Activated naive CD4-positive, alpha-beta T cell treated with anti-CD3 and anti-CD28 coated beads for 36 hours (primary cell): Measurements from ENCODE around the gene C4orf51. TPM values are rescaled to one million over a fixed set of nuclear protein-coding genes. Genes with fewer than 3 reads are reported as not detected.

Experiments used
- CTCF ChIA-PET: fragments of 350-600 bp; sonication (Branson Sonifier 250); formaldehyde crosslinking; loops from one replicate; lab custom pipeline; 2021; ENCODE audit warnings: antibody characterized with exemption; lab: Charles Lee
- DNase-seq: peaks from one replicate; pipeline ENCODE4 v3.0.0-alpha.2; 2020
- H3K27ac Mint-ChIP-seq: one replicate; pipeline ENCODE4 v1.8.0; 2021; ENCODE audit warnings: mild to moderate bottlenecking, mixed read lengths
- H3K27me3 Mint-ChIP-seq: one replicate; pipeline ENCODE4 v1.8.0; 2021; ENCODE audit warnings: low read depth, mixed read lengths
- H3K36me3 Mint-ChIP-seq: one replicate; pipeline ENCODE4 v1.8.0; 2021; ENCODE audit warnings: low read depth, mixed read lengths
- H3K4me1 Mint-ChIP-seq: one replicate; pipeline ENCODE4 v1.8.0; 2021; ENCODE audit warnings: low read depth, mixed read lengths
- H3K4me3 Mint-ChIP-seq: one replicate; pipeline ENCODE4 v1.8.0; 2021; ENCODE audit warnings: mild to moderate bottlenecking, moderate library complexity, mixed read lengths
- H3K9me3 Mint-ChIP-seq: one replicate; pipeline ENCODE4 v1.8.0; 2021; ENCODE audit warnings: mixed read lengths
- intact Hi-C: fragments of 100-400 bp; cut with micrococcal nuclease; formaldehyde crosslinking; loops from one replicate; pipeline ENCODE4 v1.15.1; 2023
- total RNA-seq, 2 experiments: library from RNA; stranded (reverse); gene quantifications; one replicate each; pipeline ENCODE4 v1.2.3, GENCODE V29; 2021

The C4orf51 gene
- total RNA-seq, 2 experiments from 2014 or later = not detected

- H3K27ac Mint-ChIP-seq = no peak overlapping the region
- intact Hi-C loops = no loop called here
- CTCF ChIA-PET = no interaction called here
- DNase-seq = no peak
- H3K27me3 Mint-ChIP-seq = no peaks in the 10 kb centered on the region
- H3K4me3 Mint-ChIP-seq = no peak overlapping the region
- no peaks in the 10 kb centered on the region for H3K9me3 Mint-ChIP-seq
- H3K4me1 Mint-ChIP-seq = peaks cover 7% of the 10 kb centered on the region
- H3K36me3 Mint-ChIP-seq = peaks cover 54% of the 10 kb centered on the region
These were observed 81.3 kb downstream of the C4orf51 start for GRCh38 chr4:145760961-145761929.

DNA sequence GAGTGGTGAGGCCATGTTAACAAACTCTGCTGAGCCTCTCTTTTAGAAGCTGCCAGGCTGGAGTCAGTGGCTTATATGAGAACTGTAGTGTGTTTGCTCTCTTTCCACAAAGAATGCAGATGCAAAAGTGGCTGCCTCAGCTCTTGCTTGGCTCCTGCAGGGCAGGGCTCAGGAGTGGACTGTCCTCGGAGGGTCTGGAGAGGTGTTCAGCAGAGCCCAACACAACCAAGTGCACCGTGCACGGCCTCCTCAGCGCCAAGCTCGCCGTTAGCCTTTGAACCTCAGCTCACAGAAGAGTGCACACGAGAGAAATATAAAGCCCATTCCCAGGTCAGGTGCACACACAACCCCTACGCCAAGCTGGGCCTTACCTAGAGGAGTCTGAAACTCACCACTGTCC, 82.8 kb downstream of the C4orf51 start:
- peaks cover 22% of the 10 kb centered on the region for H3K4me1 Mint-ChIP-seq
- CTCF ChIA-PET = interaction anchor here (0.6 kb wide), 1 partner anchor 49 kb away, joined by 3 read pairs; no protein-coding TSS in a partner anchor
- peaks cover 2% of the 10 kb centered on the region for H3K9me3 Mint-ChIP-seq
- DNase-seq = no peak
- peaks cover 69% of the 10 kb centered on the region for H3K36me3 Mint-ChIP-seq
- H3K27ac Mint-ChIP-seq = no peak overlapping the region
- intact Hi-C loops = no loop called here
- no peak overlapping the region for H3K4me3 Mint-ChIP-seq
- no peaks in the 10 kb centered on the region for H3K27me3 Mint-ChIP-seq

GRCh38 chr4:145763399-145763798, 83.5 kb downstream of the C4orf51 start:
- Mint-ChIP-seq H3K4me3 (no peak overlapping the region), H3K9me3 (peaks cover 2% of the 10 kb centered on the region), H3K27me3 (no peaks in the 10 kb centered on the region), H3K4me1 (peaks cover 22% of the 10 kb centered on the region), H3K27ac (no peak overlapping the region), H3K36me3 (peaks cover 74% of the 10 kb centered on the region)
- CTCF ChIA-PET = no interaction called here
- no peak for DNase-seq
- intact Hi-C loops = no loop called here

GRCh38 chr4:145766273-145766672, 86.3 kb downstream of the C4orf51 start:
- Mint-ChIP-seq H3K9me3 (peaks cover 2% of the 10 kb centered on the region), H3K27ac (no peak overlapping the region), H3K27me3 (no peaks in the 10 kb centered on the region), H3K36me3 (peaks cover 67% of the 10 kb centered on the region), H3K4me1 (peaks cover 15% of the 10 kb centered on the region), H3K4me3 (no peak overlapping the region)
- no peak for DNase-seq
- intact Hi-C loops = loop anchor here (2.0 kb wide), 1 partner anchor 43 kb away; no protein-coding TSS in a partner anchor
- CTCF ChIA-PET = no interaction called here

GRCh38 chr4:145769450-145770037, 89.6 kb downstream of the C4orf51 start:
- Mint-ChIP-seq H3K9me3 (peaks cover 2% of the 10 kb centered on the region), H3K4me1 (peaks cover 15% of the 10 kb centered on the region), H3K4me3 (no peak overlapping the region), H3K36me3 (peaks cover 66% of the 10 kb centered on the region), H3K27ac (no peak overlapping the region), H3K27me3 (no peaks in the 10 kb centered on the region)
- intact Hi-C loops = no loop called here
- DNase-seq = no peak
- CTCF ChIA-PET = interaction anchor here (0.6 kb wide), 1 partner anchor 540 kb away, joined by 3 read pairs; no protein-coding TSS in a partner anchor

DNA sequence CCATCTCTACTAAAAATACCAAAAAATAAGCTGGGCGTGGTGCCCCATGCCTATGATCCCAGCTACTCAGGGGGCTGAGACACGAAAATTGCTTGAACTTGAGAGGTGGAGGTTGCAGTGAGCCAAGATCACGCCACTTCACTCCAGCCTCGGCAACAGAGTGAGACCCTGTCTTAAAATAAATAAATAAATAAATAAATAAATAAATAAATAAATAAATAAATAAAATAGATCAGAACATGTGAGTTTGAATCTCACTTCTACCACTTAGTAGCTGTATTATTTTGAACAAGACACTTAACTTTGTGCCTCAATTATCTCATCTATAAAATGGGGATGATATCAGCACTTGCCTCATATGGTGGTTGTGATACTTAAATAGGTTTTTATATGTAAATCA, 90.2 kb downstream of the C4orf51 start:
- H3K4me1 Mint-ChIP-seq = peaks cover 15% of the 10 kb centered on the region
- H3K27ac Mint-ChIP-seq = no peak overlapping the region
- intact Hi-C loops = no loop called here
- H3K36me3 Mint-ChIP-seq = peaks cover 60% of the 10 kb centered on the region
- H3K9me3 Mint-ChIP-seq = peaks cover 2% of the 10 kb centered on the region
- no peak overlapping the region for H3K4me3 Mint-ChIP-seq
- DNase-seq = no peak
- no peaks in the 10 kb centered on the region for H3K27me3 Mint-ChIP-seq
- CTCF ChIA-PET = interaction anchor here (0.6 kb wide), 1 partner anchor 540 kb away, joined by 3 read pairs; no protein-coding TSS in a partner anchor

DNA sequence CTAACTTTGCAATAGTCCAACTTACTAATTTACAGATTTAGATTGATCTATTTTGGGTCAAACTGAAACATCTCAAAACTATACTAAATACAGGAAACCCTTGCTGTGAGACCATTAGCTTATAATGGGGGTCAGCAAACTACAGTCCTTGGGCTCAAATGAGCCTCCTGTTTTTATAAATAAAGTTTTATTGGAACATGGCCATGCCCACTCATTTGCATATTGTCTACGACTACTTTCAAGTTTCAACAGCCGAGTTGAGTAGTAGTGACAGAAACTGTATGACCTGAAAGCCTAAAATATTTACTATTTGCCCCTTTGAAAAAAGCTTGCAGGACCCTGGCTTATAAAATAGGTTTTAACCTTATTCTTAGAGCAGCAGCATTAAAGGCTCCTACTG, 92.4 kb downstream of the C4orf51 start:
- Mint-ChIP-seq H3K4me3 (no peak overlapping the region), H3K4me1 (peaks cover 4% of the 10 kb centered on the region), H3K27ac (no peak overlapping the region), H3K27me3 (no peaks in the 10 kb centered on the region), H3K36me3 (peaks cover 56% of the 10 kb centered on the region), H3K9me3 (peaks cover 2% of the 10 kb centered on the region)
- CTCF ChIA-PET = no interaction called here
- intact Hi-C loops = no loop called here
- no peak for DNase-seq

GRCh38 chr4:145773581-145774234, 93.8 kb downstream of the C4orf51 start:
- DNase-seq = no peak
- no peaks in the 10 kb centered on the region for H3K27me3 Mint-ChIP-seq
- no peaks in the 10 kb centered on the region for H3K9me3 Mint-ChIP-seq
- CTCF ChIA-PET = no interaction called here
- H3K4me3 Mint-ChIP-seq = no peak overlapping the region
- no peaks in the 10 kb centered on the region for H3K4me1 Mint-ChIP-seq
- no peak overlapping the region for H3K27ac Mint-ChIP-seq
- peaks cover 51% of the 10 kb centered on the region for H3K36me3 Mint-ChIP-seq
- intact Hi-C loops = no loop called here

DNA sequence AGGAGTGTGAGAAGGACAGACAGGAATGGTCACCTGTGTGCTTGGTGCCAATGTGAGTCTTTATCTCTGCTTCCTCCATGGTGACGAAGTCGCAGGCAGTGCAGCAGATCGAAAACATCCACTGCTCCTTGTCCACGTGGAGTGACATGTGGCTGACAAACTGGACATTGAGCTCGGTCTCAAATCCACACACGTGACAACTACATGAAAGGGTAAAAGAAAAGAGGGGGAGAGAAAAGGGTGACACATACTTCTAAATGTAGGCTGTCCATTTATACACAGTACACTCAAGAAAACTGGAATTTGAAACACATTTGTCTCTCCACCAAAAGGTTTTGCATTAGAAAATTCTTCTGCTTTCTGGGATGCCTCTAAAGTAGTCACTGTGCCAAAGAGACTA, 94.5 kb downstream of the C4orf51 start:
- Mint-ChIP-seq H3K4me1 (no peaks in the 10 kb centered on the region), H3K27ac (no peak overlapping the region), H3K4me3 (no peak overlapping the region), H3K36me3 (peaks cover 55% of the 10 kb centered on the region), H3K9me3 (no peaks in the 10 kb centered on the region), H3K27me3 (no peaks in the 10 kb centered on the region)
- intact Hi-C loops = no loop called here
- no peak for DNase-seq
- CTCF ChIA-PET = no interaction called here

- H3K4me1 Mint-ChIP-seq = no peaks in the 10 kb centered on the region
- CTCF ChIA-PET = no interaction called here
- DNase-seq = no peak
- H3K27ac Mint-ChIP-seq = no peak overlapping the region
- intact Hi-C loops = no loop called here
- no peaks in the 10 kb centered on the region for H3K27me3 Mint-ChIP-seq
- peaks cover 54% of the 10 kb centered on the region for H3K36me3 Mint-ChIP-seq
- H3K9me3 Mint-ChIP-seq = no peaks in the 10 kb centered on the region
- no peak overlapping the region for H3K4me3 Mint-ChIP-seq
These were observed 95.5 kb downstream of the C4orf51 start for GRCh38 chr4:145775406-145775805.

GRCh38 chr4:145776208-145776607, 96.3 kb downstream of the C4orf51 start:
- H3K9me3 Mint-ChIP-seq = no peaks in the 10 kb centered on the region
- H3K4me3 Mint-ChIP-seq = no peak overlapping the region
- CTCF ChIA-PET = interaction anchor here (0.6 to 0.7 kb wide), 2 partner anchors 55 to 93 kb away, joined by 4 read pairs; no protein-coding TSS in a partner anchor
- H3K36me3 Mint-ChIP-seq = peaks cover 50% of the 10 kb centered on the region
- no peak overlapping the region for H3K27ac Mint-ChIP-seq
- no peak for DNase-seq
- intact Hi-C loops = no loop called here
- no peaks in the 10 kb centered on the region for H3K27me3 Mint-ChIP-seq
- peaks cover under 1% of the 10 kb centered on the region for H3K4me1 Mint-ChIP-seq

DNA sequence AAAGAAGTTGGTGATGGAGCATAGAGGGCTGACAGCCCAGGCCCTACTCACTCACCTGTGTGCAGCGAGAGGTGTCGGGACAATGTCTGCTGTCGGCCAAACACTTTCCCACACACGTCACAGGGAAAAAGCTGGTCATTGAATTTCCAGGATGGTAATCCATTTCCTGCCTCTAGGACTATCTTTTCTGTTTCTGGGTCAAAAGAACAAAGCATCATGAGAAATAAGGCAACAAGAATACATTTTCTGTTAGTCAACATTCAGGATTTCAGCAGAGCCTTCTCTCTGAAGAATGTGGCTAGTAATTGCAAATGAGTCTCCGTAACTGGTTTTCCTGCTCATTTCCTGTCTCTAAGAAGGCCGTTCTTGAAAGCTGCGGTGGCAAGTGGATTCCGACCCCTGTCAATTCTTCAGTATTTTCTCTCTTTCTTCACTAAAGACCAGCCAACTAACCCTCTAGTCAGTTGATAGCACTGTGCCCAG, 99.4 kb downstream of the C4orf51 start:
- CTCF ChIA-PET = no interaction called here
- no peaks in the 10 kb centered on the region for H3K27me3 Mint-ChIP-seq
- intact Hi-C loops = no loop called here
- peaks cover 11% of the 10 kb centered on the region for H3K4me1 Mint-ChIP-seq
- no peak for DNase-seq
- peaks cover 51% of the 10 kb centered on the region for H3K36me3 Mint-ChIP-seq
- no peak overlapping the region for H3K4me3 Mint-ChIP-seq
- H3K27ac Mint-ChIP-seq = no peak overlapping the region
- H3K9me3 Mint-ChIP-seq = peaks cover 8% of the 10 kb centered on the region
